Effector memory CD4-positive, alpha-beta T cell (primary cell): Measurements from ENCODE around the gene DOCK2.

Source experiments
- DNase-seq, 3 donors: peaks; one replicate each; pipeline ENCODE4 v3.0.0-alpha.2; 2020
- H3K27ac ChIP-seq: 2 replicates; pipeline ENCODE4 v1.7.0; 2013; ENCODE audit warnings: mild to moderate bottlenecking, low read length, moderate library complexity; ENCODE audit not compliant: insufficient read depth, poor library complexity, severe bottlenecking
- H3K27me3 ChIP-seq: replicated peaks from 2 replicates; pipeline ENCODE4 v1.7.0; 2013; ENCODE audit warnings: mild to moderate bottlenecking, low read length; ENCODE audit not compliant: insufficient read depth, control insufficient read depth, poor library complexity, severe bottlenecking
- H3K36me3 ChIP-seq: 2 replicates; pipeline ENCODE4 v1.7.0; 2013; ENCODE audit warnings: mild to moderate bottlenecking, low read length, moderate library complexity; ENCODE audit not compliant: control insufficient read depth, insufficient read depth
- H3K4me1 ChIP-seq: 2 replicates; pipeline ENCODE4 v1.7.0; 2013; ENCODE audit warnings: low read length, mild to moderate bottlenecking; ENCODE audit not compliant: control insufficient read depth, insufficient read depth, poor library complexity, severe bottlenecking
- H3K4me3 ChIP-seq: 2 replicates; pipeline ENCODE4 v1.7.0; 2013; ENCODE audit warnings: low read length, low read depth, mild to moderate bottlenecking; ENCODE audit not compliant: insufficient read depth, poor library complexity, severe bottlenecking
- H3K9me3 ChIP-seq: 2 replicates; pipeline ENCODE4 v1.7.0; 2013; ENCODE audit warnings: mild to moderate bottlenecking, low read length, moderate library complexity; ENCODE audit not compliant: control insufficient read depth

The DOCK2 gene

GRCh38 chr5:169796731-169797130, 159.7 kb downstream of the DOCK2 start:
- H3K27me3 ChIP-seq, result no peaks in the 10 kb centered on the region
- peaks cover 18% of the 10 kb centered on the region for H3K36me3 ChIP-seq
- DNase-seq, result no peak
- H3K4me3 ChIP-seq, result no peak overlapping the region
- H3K27ac ChIP-seq, result no peak overlapping the region
- H3K4me1 ChIP-seq, result no peaks in the 10 kb centered on the region
- no peaks in the 10 kb centered on the region for H3K9me3 ChIP-seq

- H3K27ac ChIP-seq, result no peak overlapping the region
- DNase-seq, result no peak
- no peak overlapping the region for H3K4me3 ChIP-seq
- peaks cover 18% of the 10 kb centered on the region for H3K36me3 ChIP-seq
- H3K9me3 ChIP-seq, result no peaks in the 10 kb centered on the region
- H3K27me3 ChIP-seq, result no peaks in the 10 kb centered on the region
- no peaks in the 10 kb centered on the region for H3K4me1 ChIP-seq
Measured at GRCh38 chr5:169797577-169797976, 160.5 kb downstream of the DOCK2 start.

GRCh38 chr5:169798438-169798837, 161.4 kb downstream of the DOCK2 start:
- Histone ChIP-seq H3K36me3 (peaks cover 21% of the 10 kb centered on the region), H3K4me3 (no peak overlapping the region), H3K27ac (no peak overlapping the region), H3K4me1 (no peaks in the 10 kb centered on the region), H3K27me3 (no peaks in the 10 kb centered on the region), H3K9me3 (no peaks in the 10 kb centered on the region)
- DNase-seq, result no peak

GRCh38 chr5:169798906-169799660, 162.0 kb downstream of the DOCK2 start:
- no peak for DNase-seq
- Histone ChIP-seq H3K27ac (no peak overlapping the region), H3K27me3 (no peaks in the 10 kb centered on the region), H3K9me3 (no peaks in the 10 kb centered on the region), H3K4me3 (no peak overlapping the region), H3K4me1 (no peaks in the 10 kb centered on the region), H3K36me3 (peaks cover 19% of the 10 kb centered on the region)

- H3K27ac ChIP-seq, result no peak overlapping the region
Measured at GRCh38 chr5:169801324-169801777, 164.3 kb downstream of the DOCK2 start.

GRCh38 chr5:169801781-169802180, 164.7 kb downstream of the DOCK2 start:
- Histone ChIP-seq H3K27me3 (no peaks in the 10 kb centered on the region), H3K4me3 (no peak overlapping the region), H3K27ac (no peak overlapping the region), H3K4me1 (no peaks in the 10 kb centered on the region), H3K36me3 (peaks cover 32% of the 10 kb centered on the region), H3K9me3 (no peaks in the 10 kb centered on the region)
- no peak for DNase-seq

More at GRCh38 chr5:169801324-169801777, 164.3 kb downstream of the DOCK2 start:
- H3K4me3 ChIP-seq, result no peak overlapping the region
- no peaks in the 10 kb centered on the region for H3K4me1 ChIP-seq
- DNase-seq, result no peak
- H3K27me3 ChIP-seq, result no peaks in the 10 kb centered on the region
- peaks cover 32% of the 10 kb centered on the region for H3K36me3 ChIP-seq
- no peaks in the 10 kb centered on the region for H3K9me3 ChIP-seq

GRCh38 chr5:169803077-169803981, 166.3 kb downstream of the DOCK2 start:
- peaks cover 29% of the 10 kb centered on the region for H3K36me3 ChIP-seq
- no peaks in the 10 kb centered on the region for H3K9me3 ChIP-seq
- H3K27me3 ChIP-seq, result no peaks in the 10 kb centered on the region
- no peaks in the 10 kb centered on the region for H3K4me1 ChIP-seq
- no peak overlapping the region for H3K4me3 ChIP-seq
- no peak overlapping the region for H3K27ac ChIP-seq
- DNase-seq, result no peak

GRCh38 chr5:169804861-169805260, 167.8 kb downstream of the DOCK2 start:
- Histone ChIP-seq H3K27me3 (no peaks in the 10 kb centered on the region), H3K4me1 (no peaks in the 10 kb centered on the region), H3K36me3 (peaks cover 36% of the 10 kb centered on the region), H3K27ac (no peak overlapping the region), H3K4me3 (no peak overlapping the region), H3K9me3 (no peaks in the 10 kb centered on the region)
- no peak for DNase-seq

- no peaks in the 10 kb centered on the region for H3K4me1 ChIP-seq
- H3K27ac ChIP-seq, result no peak overlapping the region
- H3K27me3 ChIP-seq, result no peaks in the 10 kb centered on the region
- no peaks in the 10 kb centered on the region for H3K9me3 ChIP-seq
- no peak overlapping the region for H3K4me3 ChIP-seq
- peaks cover 33% of the 10 kb centered on the region for H3K36me3 ChIP-seq
- no peak for DNase-seq
Measured at GRCh38 chr5:169805527-169805934, 168.5 kb downstream of the DOCK2 start.
